ENCODE data around the gene TEAD4. TPM values are rescaled to one million over a fixed set of nuclear protein-coding genes. Genes with fewer than 3 reads are reported as not detected.
A peak's percentile ranks its signal among the peaks of the same experiment; 100 is the strongest.

Gene TEAD4
- total and polyA plus RNA-seq, 2 donors (not counting 1 experiment from before 2014, with no cell fraction given) = 6.3 to 14.3 TPM

- peaks cover 2% of the 10 kb centered on the region for H3K27me3 ChIP-seq (ENCODE audit: control insufficient read depth, insufficient read depth, low read length)
- no peaks in the 10 kb centered on the region for H3K79me2 ChIP-seq (ENCODE audit: control insufficient read depth, insufficient read depth, low read length)
- DNase-seq (ENCODE audit: low read depth in 2 of 2) = peak; percentile 16 to 62
- H3K9me3 ChIP-seq (ENCODE audit: control insufficient read depth, insufficient read depth, low read depth, low read length) = no peaks in the 10 kb centered on the region
- TF ChIP-seq EZH2 (IDR thresholded peaks at IDR 0.05; ENCODE audit: low read length, missing control alignments) = no peak
- TF ChIP-seq, protein P1, sequence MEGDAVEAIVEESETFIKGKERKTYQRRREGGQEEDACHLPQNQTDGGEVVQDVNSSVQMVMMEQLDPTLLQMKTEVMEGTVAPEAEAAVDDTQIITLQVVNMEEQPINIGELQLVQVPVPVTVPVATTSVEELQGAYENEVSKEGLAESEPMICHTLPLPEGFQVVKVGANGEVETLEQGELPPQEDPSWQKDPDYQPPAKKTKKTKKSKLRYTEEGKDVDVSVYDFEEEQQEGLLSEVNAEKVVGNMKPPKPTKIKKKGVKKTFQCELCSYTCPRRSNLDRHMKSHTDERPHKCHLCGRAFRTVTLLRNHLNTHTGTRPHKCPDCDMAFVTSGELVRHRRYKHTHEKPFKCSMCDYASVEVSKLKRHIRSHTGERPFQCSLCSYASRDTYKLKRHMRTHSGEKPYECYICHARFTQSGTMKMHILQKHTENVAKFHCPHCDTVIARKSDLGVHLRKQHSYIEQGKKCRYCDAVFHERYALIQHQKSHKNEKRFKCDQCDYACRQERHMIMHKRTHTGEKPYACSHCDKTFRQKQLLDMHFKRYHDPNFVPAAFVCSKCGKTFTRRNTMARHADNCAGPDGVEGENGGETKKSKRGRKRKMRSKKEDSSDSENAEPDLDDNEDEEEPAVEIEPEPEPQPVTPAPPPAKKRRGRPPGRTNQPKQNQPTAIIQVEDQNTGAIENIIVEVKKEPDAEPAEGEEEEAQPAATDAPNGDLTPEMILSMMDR (conservative IDR thresholded peaks at IDR 0.05 in 1 of 2, IDR thresholded peaks at IDR 0.05 in 1 of 2; ENCODE audit: low read depth in 1 of 2, low read length in 2 of 2) = no peak
- H3K4me1 ChIP-seq (ENCODE audit: control insufficient read depth, extremely low read depth, insufficient read depth, low read length) = no peaks in the 10 kb centered on the region
- no peak overlapping the region for H3K4me2 ChIP-seq (ENCODE audit: extremely low read depth, insufficient read depth, low read length)
- H3K36me3 ChIP-seq (ENCODE audit: control insufficient read depth, insufficient read depth, low read length) = no peaks in the 10 kb centered on the region
- no peaks in the 10 kb centered on the region for H4K20me1 ChIP-seq (ENCODE audit: control insufficient read depth, extremely low read depth, insufficient read depth, low read length)
- H2AFZ ChIP-seq (ENCODE audit: low read length) = no peak overlapping the region
- no peak overlapping the region for H3K27ac ChIP-seq (ENCODE audit: insufficient read depth, low read length)
- no peak overlapping the region for H3K9ac ChIP-seq (ENCODE audit: insufficient read depth, low read length)
- no peak overlapping the region for H3K4me3 ChIP-seq (replicated peaks in 1 of 4; ENCODE audit: control extremely low read depth in 1 of 4, insufficient read depth in 1 of 4, low read depth in 3 of 4, low read length in 4 of 4)
Observed at GRCh38 chr12:3046441-3047200, 87.4 kb downstream of the TEAD4 start.

- no peak overlapping the region for H3K4me2 ChIP-seq (ENCODE audit: extremely low read depth, insufficient read depth, low read length)
- DNase-seq (ENCODE audit: low read depth in 2 of 2) = no peak
- TF ChIP-seq, protein P1 (conservative IDR thresholded peaks at IDR 0.05 in 1 of 2, IDR thresholded peaks at IDR 0.05 in 1 of 2; ENCODE audit: low read depth in 1 of 2, low read length in 2 of 2) = no peak
- no peak for TF ChIP-seq EZH2 (IDR thresholded peaks at IDR 0.05; ENCODE audit: low read length, missing control alignments)
Observed at GRCh38 chr12:3047961-3048360, 88.8 kb downstream of the TEAD4 start.

GRCh38 chr12:3048540-3048939, 89.3 kb downstream of the TEAD4 start:
- Histone ChIP-seq H3K4me2 (ENCODE audit: extremely low read depth, insufficient read depth, low read length) (no peak overlapping the region), H3K9me3 (ENCODE audit: control insufficient read depth, insufficient read depth, low read depth, low read length) (no peaks in the 10 kb centered on the region), H3K4me1 (ENCODE audit: control insufficient read depth, extremely low read depth, insufficient read depth, low read length) (no peaks in the 10 kb centered on the region), H3K4me3 (replicated peaks in 1 of 4; ENCODE audit: control extremely low read depth in 1 of 4, insufficient read depth in 1 of 4, low read depth in 3 of 4, low read length in 4 of 4) (no peak overlapping the region), H3K27ac (ENCODE audit: insufficient read depth, low read length) (no peak overlapping the region), H3K36me3 (ENCODE audit: control insufficient read depth, insufficient read depth, low read length) (no peaks in the 10 kb centered on the region), H2AFZ (ENCODE audit: low read length) (no peak overlapping the region), H3K9ac (ENCODE audit: insufficient read depth, low read length) (no peak overlapping the region), H3K27me3 (ENCODE audit: control insufficient read depth, insufficient read depth, low read length) (peaks cover 2% of the 10 kb centered on the region), H3K79me2 (ENCODE audit: control insufficient read depth, insufficient read depth, low read length) (no peaks in the 10 kb centered on the region), H4K20me1 (ENCODE audit: control insufficient read depth, extremely low read depth, insufficient read depth, low read length) (no peaks in the 10 kb centered on the region)
- no peak for DNase-seq (ENCODE audit: low read depth in 2 of 2)
- TF ChIP-seq, protein P1 (conservative IDR thresholded peaks at IDR 0.05 in 1 of 2, IDR thresholded peaks at IDR 0.05 in 1 of 2; ENCODE audit: low read depth in 1 of 2, low read length in 2 of 2) = no peak
- TF ChIP-seq EZH2 (IDR thresholded peaks at IDR 0.05; ENCODE audit: low read length, missing control alignments) = no peak

More at GRCh38 chr12:3047961-3048360, 88.8 kb downstream of the TEAD4 start:
- H3K4me3 ChIP-seq (replicated peaks in 1 of 4; ENCODE audit: control extremely low read depth in 1 of 4, insufficient read depth in 1 of 4, low read depth in 3 of 4, low read length in 4 of 4) = no peak overlapping the region
- H4K20me1 ChIP-seq (ENCODE audit: control insufficient read depth, extremely low read depth, insufficient read depth, low read length) = no peaks in the 10 kb centered on the region
- H3K79me2 ChIP-seq (ENCODE audit: control insufficient read depth, insufficient read depth, low read length) = no peaks in the 10 kb centered on the region
- no peak overlapping the region for H2AFZ ChIP-seq (ENCODE audit: low read length)
- no peak overlapping the region for H3K9ac ChIP-seq (ENCODE audit: insufficient read depth, low read length)
- no peaks in the 10 kb centered on the region for H3K36me3 ChIP-seq (ENCODE audit: control insufficient read depth, insufficient read depth, low read length)
- H3K27ac ChIP-seq (ENCODE audit: insufficient read depth, low read length) = no peak overlapping the region
- no peaks in the 10 kb centered on the region for H3K9me3 ChIP-seq (ENCODE audit: control insufficient read depth, insufficient read depth, low read depth, low read length)
- H3K4me1 ChIP-seq (ENCODE audit: control insufficient read depth, extremely low read depth, insufficient read depth, low read length) = no peaks in the 10 kb centered on the region
- H3K27me3 ChIP-seq (ENCODE audit: control insufficient read depth, insufficient read depth, low read length) = peaks cover 2% of the 10 kb centered on the region
